Measurements from ENCODE around the gene CLEC9A. TPM values are rescaled to one million over a fixed set of nuclear protein-coding genes. Genes with fewer than 3 reads are reported as not detected.
A peak's percentile ranks its signal among the peaks of the same experiment; 100 is the strongest.

Gene CLEC9A
- total and polyA plus RNA-seq, 4 experiments from 2014 or later, result not detected

DNA sequence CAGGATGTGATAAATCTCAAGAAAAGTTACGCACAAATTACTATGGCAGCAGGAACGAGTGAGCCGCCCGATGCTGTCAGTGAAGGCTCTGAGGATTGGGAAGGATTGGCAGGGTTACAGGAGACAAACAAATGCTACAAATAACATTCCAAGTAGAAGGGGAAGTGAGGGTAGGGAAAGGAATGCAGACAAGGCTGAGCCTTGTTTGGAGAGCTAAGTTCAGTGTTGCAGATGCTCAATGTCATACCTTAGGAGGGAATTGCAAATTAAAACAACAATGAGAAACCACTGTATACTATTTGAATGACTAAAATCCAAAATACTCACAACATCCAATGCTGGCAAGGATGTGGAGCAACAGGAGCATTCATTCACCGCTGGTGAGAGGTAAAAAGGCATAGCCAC is 1.3 kb downstream of the CLEC9A start:
- no peaks in the 10 kb centered on the region for H3K36me3 Mint-ChIP-seq
- peaks cover 5 to 8% of the 10 kb centered on the region in 2 donors for H3K27me3 Mint-ChIP-seq
- Histone ChIP-seq H3K9me3 (ENCODE audit: control insufficient read depth in 1 of 2, low read length in 2 of 2) (no peaks in the 10 kb centered on the region), H3K4me3 (ENCODE audit: low read length in 2 of 2) (no peak overlapping the region), H3K4me1 (ENCODE audit: insufficient read depth, low read length) (no peaks in the 10 kb centered on the region), H3K36me3 (ENCODE audit: insufficient read depth, low read length) (no peaks in the 10 kb centered on the region), H3K27ac (ENCODE audit: low read depth, low read length) (no peak overlapping the region), H3K27me3 (ENCODE audit: insufficient read depth, low read length) (no peaks in the 10 kb centered on the region)
- CTCF ChIA-PET (ENCODE audit: partially characterized antibody), result interaction anchor here (0.7 kb wide), 1 partner anchor 87 kb away, joined by 3 read pairs; no protein-coding TSS in a partner anchor
- POLR2A ChIA-PET (ENCODE audit: partially characterized antibody), result no interaction called here
- H3K9me3 Mint-ChIP-seq, result peaks cover 0 to 1% (median 0%) of the 10 kb centered on the region in 8 donors
- intact Hi-C loops (cut with micrococcal nuclease), result no loop called here
- H3K27ac Mint-ChIP-seq, result no peak overlapping the region
- DNase-seq, result no peak
- no peak overlapping the region for H3K4me3 Mint-ChIP-seq
- H3K4me1 Mint-ChIP-seq, result no peaks in the 10 kb centered on the region

DNA sequence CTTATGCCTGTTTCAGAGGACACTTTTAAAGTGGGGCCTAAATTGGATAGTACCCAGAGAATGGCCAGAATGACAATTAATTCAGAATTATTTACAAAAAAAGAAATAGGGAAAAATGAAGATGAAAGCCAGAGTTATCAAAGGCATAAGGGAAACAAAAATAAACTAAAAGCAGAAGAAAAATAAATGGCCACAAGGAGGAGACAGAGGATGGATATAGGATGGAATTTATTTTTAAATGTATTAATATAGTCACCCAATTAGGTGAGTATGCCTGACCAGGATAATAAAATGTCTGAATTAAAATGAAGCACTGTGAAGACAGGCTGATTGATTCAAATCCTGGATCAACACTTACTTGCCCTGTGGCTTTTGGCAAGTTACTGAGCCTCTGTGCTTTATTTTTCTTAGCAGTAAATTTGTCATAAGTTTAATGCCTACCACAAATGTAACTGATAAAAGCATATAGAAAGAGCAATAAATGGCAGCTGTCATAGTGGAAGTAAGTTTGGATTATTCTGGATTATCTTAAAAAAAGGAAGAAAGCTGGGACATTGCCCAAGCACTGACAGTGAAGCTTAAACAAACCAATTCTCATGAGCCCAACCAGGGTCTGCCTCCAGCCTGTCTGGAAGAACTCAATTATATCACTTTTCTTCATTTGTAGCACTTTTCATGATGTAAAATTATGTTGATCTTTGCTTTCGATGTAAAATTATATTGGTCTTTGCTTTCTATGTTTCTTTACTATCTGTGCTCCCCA is 3.5 kb downstream of the CLEC9A start:
- Histone ChIP-seq H3K27ac (ENCODE audit: low read depth, low read length) (no peak overlapping the region), H3K9me3 (ENCODE audit: control insufficient read depth in 1 of 2, low read length in 2 of 2) (no peaks in the 10 kb centered on the region), H3K4me3 (ENCODE audit: low read length in 2 of 2) (no peak overlapping the region), H3K27me3 (ENCODE audit: insufficient read depth, low read length) (no peaks in the 10 kb centered on the region), H3K36me3 (ENCODE audit: insufficient read depth, low read length) (no peaks in the 10 kb centered on the region), H3K4me1 (ENCODE audit: insufficient read depth, low read length) (no peaks in the 10 kb centered on the region)
- H3K4me1 Mint-ChIP-seq, result no peaks in the 10 kb centered on the region
- H3K9me3 Mint-ChIP-seq, result peaks cover 0 to 1% (median 0%) of the 10 kb centered on the region in 8 donors
- no peaks in the 10 kb centered on the region for H3K36me3 Mint-ChIP-seq
- no peak for DNase-seq
- POLR2A ChIA-PET (ENCODE audit: partially characterized antibody), result no interaction called here
- H3K27me3 Mint-ChIP-seq, result peaks cover 7 to 13% of the 10 kb centered on the region in 2 donors
- intact Hi-C loops (cut with micrococcal nuclease), result no loop called here
- CTCF ChIA-PET (ENCODE audit: partially characterized antibody), result interaction anchor here (1.1 kb wide), 1 partner anchor 284 kb away, joined by 3 read pairs; no protein-coding TSS in a partner anchor
- no peak overlapping the region for H3K27ac Mint-ChIP-seq
- no peak overlapping the region for H3K4me3 Mint-ChIP-seq

DNA sequence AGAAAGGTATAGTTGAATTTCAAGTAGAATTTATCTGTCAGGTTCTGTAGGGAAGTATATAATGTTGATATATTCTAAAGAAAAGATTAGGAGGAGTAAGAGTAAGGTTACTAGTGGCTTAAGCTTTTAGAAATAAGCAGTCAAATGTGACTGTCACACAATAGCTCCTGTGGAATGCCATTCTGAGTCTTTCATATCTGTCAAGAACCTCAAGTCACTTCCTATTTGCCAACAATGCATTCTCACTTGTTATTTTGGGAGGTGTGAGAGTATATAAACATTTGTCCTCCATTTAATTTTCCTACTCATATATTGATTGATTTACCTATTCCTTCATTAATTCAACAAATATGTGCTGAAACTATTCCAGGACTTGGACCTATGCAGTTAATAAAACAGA is 11.7 kb downstream of the CLEC9A start:
- POLR2A ChIA-PET (ENCODE audit: partially characterized antibody), result no interaction called here

DNA sequence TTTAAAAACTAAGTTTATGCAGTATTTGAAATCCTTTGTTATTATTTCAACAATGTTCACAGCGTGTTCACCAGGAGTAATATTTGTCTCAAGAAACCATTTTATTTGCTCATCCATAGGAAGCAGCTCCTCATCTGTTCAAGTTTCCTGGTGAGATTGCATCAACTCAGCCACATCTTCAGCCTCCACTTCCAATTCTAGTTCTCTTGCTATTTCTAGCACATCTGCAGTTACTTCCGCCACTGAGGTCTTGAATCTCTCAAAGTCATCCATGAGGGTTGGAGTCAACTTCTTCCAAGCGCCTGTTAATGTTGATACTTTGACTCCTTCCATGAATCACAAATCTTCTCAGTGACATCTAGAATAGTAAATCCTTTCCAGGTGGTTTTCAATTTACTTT is 18.0 kb downstream of the CLEC9A start:
- no peak for DNase-seq
- Histone ChIP-seq H3K27me3 (ENCODE audit: insufficient read depth, low read length) (no peaks in the 10 kb centered on the region), H3K27ac (ENCODE audit: low read depth, low read length) (no peak overlapping the region), H3K9me3 (ENCODE audit: control insufficient read depth in 1 of 2, low read length in 2 of 2) (no peaks in the 10 kb centered on the region), H3K4me3 (ENCODE audit: low read length in 2 of 2) (no peak overlapping the region), H3K4me1 (ENCODE audit: insufficient read depth, low read length) (no peaks in the 10 kb centered on the region), H3K36me3 (ENCODE audit: insufficient read depth, low read length) (no peaks in the 10 kb centered on the region)
- intact Hi-C loops (cut with micrococcal nuclease), result no loop called here
- CTCF ChIA-PET (ENCODE audit: partially characterized antibody), result no interaction called here
- H3K27me3 Mint-ChIP-seq, result peaks cover 20 to 31% of the 10 kb centered on the region in 2 donors
- POLR2A ChIA-PET (ENCODE audit: partially characterized antibody), result no interaction called here
- peaks cover 0 to 4% (median 0%) of the 10 kb centered on the region in 8 donors for H3K9me3 Mint-ChIP-seq
- peaks cover 0 to 5% (median 5%) of the 10 kb centered on the region in 4 donors for H3K4me1 Mint-ChIP-seq
- no peak overlapping the region for H3K4me3 Mint-ChIP-seq
- no peak overlapping the region for H3K27ac Mint-ChIP-seq
- no peaks in the 10 kb centered on the region for H3K36me3 Mint-ChIP-seq

More for the DNA sequence above, 11.7 kb downstream of the CLEC9A start:
- no peak for DNase-seq
- no peak overlapping the region for H3K27ac ChIP-seq (ENCODE audit: low read depth, low read length)
- no peaks in the 10 kb centered on the region for H3K9me3 ChIP-seq (ENCODE audit: control insufficient read depth in 1 of 2, low read length in 2 of 2)
- Mint-ChIP-seq H3K4me3 (no peak overlapping the region), H3K36me3 (no peaks in the 10 kb centered on the region), H3K9me3 (no peaks in the 10 kb centered on the region), H3K27ac (no peak overlapping the region), H3K4me1 (no peaks in the 10 kb centered on the region), H3K27me3 (peaks cover 10 to 24% of the 10 kb centered on the region in 2 donors)
- H3K4me3 ChIP-seq (ENCODE audit: low read length in 2 of 2), result no peak overlapping the region
- no peaks in the 10 kb centered on the region for H3K4me1 ChIP-seq (ENCODE audit: insufficient read depth, low read length)
- H3K36me3 ChIP-seq (ENCODE audit: insufficient read depth, low read length), result no peaks in the 10 kb centered on the region
- H3K27me3 ChIP-seq (ENCODE audit: insufficient read depth, low read length), result no peaks in the 10 kb centered on the region
- intact Hi-C loops (cut with micrococcal nuclease), result no loop called here
- CTCF ChIA-PET (ENCODE audit: partially characterized antibody), result no interaction called here

DNA sequence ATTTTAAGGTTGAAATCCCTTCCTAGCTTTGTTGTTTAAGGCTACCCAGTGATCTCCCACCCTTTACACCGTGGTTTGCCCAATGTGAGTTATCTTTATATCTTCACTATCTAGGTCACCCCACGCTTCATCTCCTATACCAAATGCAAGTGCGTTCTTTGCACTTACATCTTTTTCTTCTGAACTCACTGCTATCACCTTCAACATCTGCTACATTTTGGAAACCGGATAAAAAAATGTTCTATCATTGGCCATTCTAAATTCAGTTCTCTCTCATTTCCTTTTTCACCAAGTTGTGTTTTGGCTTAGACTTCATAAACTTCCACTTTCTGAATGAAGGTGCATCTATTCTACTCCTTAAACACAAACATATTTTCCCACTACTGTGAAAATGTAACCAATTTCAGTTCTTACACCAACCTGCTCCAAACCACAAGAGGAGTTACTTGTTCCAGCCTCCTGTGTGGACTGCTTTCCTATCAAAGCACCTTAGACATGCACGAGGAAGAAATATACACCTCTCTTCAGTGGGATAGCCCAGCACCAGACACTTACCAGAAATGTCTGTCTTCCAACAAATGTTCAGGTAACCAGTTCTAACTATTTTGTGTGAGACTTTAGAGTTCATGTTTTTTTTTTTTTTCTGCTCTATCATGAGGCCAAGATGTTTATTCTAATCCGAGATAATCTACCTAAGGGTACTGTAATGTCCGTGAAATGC is 21.9 kb downstream of the CLEC9A start:
- Mint-ChIP-seq H3K27me3 (peaks cover 20 to 25% of the 10 kb centered on the region in 2 donors), H3K27ac (peak overlapping the region in 1 of 7 donors; percentile 2), H3K36me3 (no peaks in the 10 kb centered on the region), H3K4me1 (peaks cover 0 to 5% (median 5%) of the 10 kb centered on the region in 4 donors), H3K4me3 (no peak overlapping the region), H3K9me3 (peaks cover 0 to 4% (median 0%) of the 10 kb centered on the region in 8 donors)
- H3K4me1 ChIP-seq (ENCODE audit: insufficient read depth, low read length), result no peaks in the 10 kb centered on the region
- intact Hi-C loops (cut with micrococcal nuclease), result no loop called here
- H3K27me3 ChIP-seq (ENCODE audit: insufficient read depth, low read length), result no peaks in the 10 kb centered on the region
- DNase-seq, result no peak
- H3K27ac ChIP-seq (ENCODE audit: low read depth, low read length), result no peak overlapping the region
- CTCF ChIA-PET (ENCODE audit: partially characterized antibody), result no interaction called here
- H3K4me3 ChIP-seq (ENCODE audit: low read length in 2 of 2), result no peak overlapping the region
- H3K9me3 ChIP-seq (ENCODE audit: control insufficient read depth in 1 of 2, low read length in 2 of 2), result no peaks in the 10 kb centered on the region
- H3K36me3 ChIP-seq (ENCODE audit: insufficient read depth, low read length), result no peaks in the 10 kb centered on the region
- POLR2A ChIA-PET (ENCODE audit: partially characterized antibody), result no interaction called here

DNA sequence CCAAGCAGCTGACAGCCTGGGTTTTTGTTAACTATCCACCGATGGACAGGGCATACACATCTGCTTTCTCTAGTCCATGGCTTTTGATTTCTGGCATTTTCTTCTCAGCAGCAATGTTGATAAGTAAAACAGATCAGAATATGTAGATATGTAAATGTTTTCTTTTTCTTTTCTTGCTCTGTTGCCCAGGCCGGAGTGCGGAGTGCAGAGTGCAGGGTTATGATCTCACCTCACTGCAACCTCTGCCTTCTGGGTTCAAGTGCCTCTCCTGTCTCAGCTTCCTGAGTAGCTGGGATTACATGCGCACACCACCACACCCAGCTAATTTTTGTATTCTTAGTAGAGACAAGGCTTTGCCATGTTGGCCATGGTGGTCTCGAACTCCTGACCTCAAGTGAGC is 27.9 kb downstream of the CLEC9A start:
- H3K27ac Mint-ChIP-seq, result no peak overlapping the region
- Histone ChIP-seq H3K27ac (ENCODE audit: low read depth, low read length) (no peak overlapping the region), H3K4me3 (ENCODE audit: low read length in 2 of 2) (no peak overlapping the region), H3K36me3 (ENCODE audit: insufficient read depth, low read length) (no peaks in the 10 kb centered on the region), H3K9me3 (ENCODE audit: control insufficient read depth in 1 of 2, low read length in 2 of 2) (no peaks in the 10 kb centered on the region), H3K27me3 (ENCODE audit: insufficient read depth, low read length) (no peaks in the 10 kb centered on the region), H3K4me1 (ENCODE audit: insufficient read depth, low read length) (no peaks in the 10 kb centered on the region)
- intact Hi-C loops (cut with micrococcal nuclease), result no loop called here
- ChIA-PET POLR2A (ENCODE audit: partially characterized antibody) (no interaction called here), CTCF (ENCODE audit: partially characterized antibody) (no interaction called here)
- H3K27me3 Mint-ChIP-seq, result peaks cover 6 to 9% of the 10 kb centered on the region in 2 donors
- H3K4me1 Mint-ChIP-seq, result no peaks in the 10 kb centered on the region
- H3K4me3 Mint-ChIP-seq, result no peak overlapping the region
- no peaks in the 10 kb centered on the region for H3K9me3 Mint-ChIP-seq
- DNase-seq, result no peak
- no peaks in the 10 kb centered on the region for H3K36me3 Mint-ChIP-seq

DNA sequence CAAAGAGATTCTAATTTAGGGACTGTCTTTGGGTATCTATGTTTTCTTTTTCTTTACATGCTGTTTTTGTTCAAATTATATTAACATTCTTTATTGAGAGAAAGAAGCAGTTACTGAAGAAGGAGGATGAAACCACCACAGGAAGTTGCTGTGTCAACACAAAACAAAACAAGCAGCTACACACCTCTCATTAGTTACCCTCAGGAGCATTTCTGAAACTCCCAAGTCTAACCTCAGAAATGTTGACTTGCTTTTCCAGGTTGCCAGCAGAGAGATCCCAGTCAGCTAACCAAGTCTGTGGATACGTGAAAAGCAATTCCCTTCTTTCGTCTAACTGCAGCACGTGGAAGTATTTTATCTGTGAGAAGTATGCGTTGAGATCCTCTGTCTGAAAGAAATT is 34.8 kb downstream of the CLEC9A start:
- peaks cover 12 to 18% of the 10 kb centered on the region in 2 donors for H3K27me3 Mint-ChIP-seq
- Histone ChIP-seq H3K9me3 (ENCODE audit: control insufficient read depth in 1 of 2, low read length in 2 of 2) (no peaks in the 10 kb centered on the region), H3K27ac (ENCODE audit: low read depth, low read length) (no peak overlapping the region), H3K4me1 (ENCODE audit: insufficient read depth, low read length) (no peaks in the 10 kb centered on the region), H3K27me3 (ENCODE audit: insufficient read depth, low read length) (no peaks in the 10 kb centered on the region), H3K4me3 (ENCODE audit: low read length in 2 of 2) (no peak overlapping the region), H3K36me3 (ENCODE audit: insufficient read depth, low read length) (no peaks in the 10 kb centered on the region)
- H3K36me3 Mint-ChIP-seq, result no peaks in the 10 kb centered on the region
- CTCF ChIA-PET (ENCODE audit: partially characterized antibody), result no interaction called here
- H3K4me1 Mint-ChIP-seq, result no peaks in the 10 kb centered on the region
- no peak overlapping the region for H3K4me3 Mint-ChIP-seq
- POLR2A ChIA-PET (ENCODE audit: partially characterized antibody), result no interaction called here
- H3K27ac Mint-ChIP-seq, result no peak overlapping the region
- H3K9me3 Mint-ChIP-seq, result no peaks in the 10 kb centered on the region
- intact Hi-C loops (cut with micrococcal nuclease), result no loop called here
- no peak for DNase-seq
